Measurements from ENCODE around the gene PJA2. TPM values are rescaled to one million over a fixed set of nuclear protein-coding genes. Genes with fewer than 3 reads are reported as not detected.

PJA2 gene
- total RNA-seq, 4 donors from 2014 or later: 28.8 to 75.5 (median 51.4) TPM

- no peaks in the 10 kb centered on the region for H3K4me1 ChIP-seq
- H3K36me3 ChIP-seq: no peaks in the 10 kb centered on the region
- no peak overlapping the region for H3K4me3 ChIP-seq
- TF ChIP-seq CTCF (IDR thresholded peaks at IDR 0.05): no peak
- TF ChIP-seq POLR2A (IDR thresholded peaks at IDR 0.05): no peak
- intact Hi-C loops (cut with DNase I): no loop called here
- H3K27me3 ChIP-seq: no peaks in the 10 kb centered on the region
- no peak overlapping the region for H3K27ac ChIP-seq
- no peak for DNase-seq
- no peaks in the 10 kb centered on the region for H3K9me3 ChIP-seq
- 70 to 74% methylated on average over 3 to 5 of the region's 5 CpGs for WGBS, 2 donors
Measured at GRCh38 chr5:109309326-109310063, 100.3 kb downstream of the PJA2 start.

- H3K27ac ChIP-seq: no peak overlapping the region
- H3K36me3 ChIP-seq: no peaks in the 10 kb centered on the region
- DNase-seq: no peak
- H3K27me3 ChIP-seq: no peaks in the 10 kb centered on the region
- H3K4me1 ChIP-seq: no peaks in the 10 kb centered on the region
- 88 to 91% methylated on average over 3 of the region's 3 CpGs for whole genome bisulfite sequencing, 2 donors
- H3K9me3 ChIP-seq: no peaks in the 10 kb centered on the region
- no peak for TF ChIP-seq POLR2A (IDR thresholded peaks at IDR 0.05)
- TF ChIP-seq CTCF (IDR thresholded peaks at IDR 0.05): no peak
- H3K4me3 ChIP-seq: no peak overlapping the region
- intact Hi-C loops (cut with DNase I): no loop called here
Measured at GRCh38 chr5:109307951-109308350, 101.8 kb downstream of the PJA2 start.

GRCh38 chr5:109307456-109307855 is 102.3 kb downstream of the PJA2 start:
- H3K27me3 ChIP-seq: no peaks in the 10 kb centered on the region
- TF ChIP-seq POLR2A (IDR thresholded peaks at IDR 0.05) (no peak), CTCF (IDR thresholded peaks at IDR 0.05) (no peak)
- no peaks in the 10 kb centered on the region for H3K4me1 ChIP-seq
- no peaks in the 10 kb centered on the region for H3K9me3 ChIP-seq
- H3K36me3 ChIP-seq: no peaks in the 10 kb centered on the region
- DNase-seq: no peak
- H3K27ac ChIP-seq: no peak overlapping the region
- 86 to 88% methylated on average over 4 of the region's 4 CpGs for WGBS, 2 donors
- intact Hi-C loops (cut with DNase I): no loop called here
- H3K4me3 ChIP-seq: no peak overlapping the region

GRCh38 chr5:109305352-109305751 is 104.4 kb downstream of the PJA2 start:
- no peaks in the 10 kb centered on the region for H3K27me3 ChIP-seq
- no peaks in the 10 kb centered on the region for H3K4me1 ChIP-seq
- WGBS, 2 donors: 79 to 89% methylated on average over 2 of the region's 2 CpGs
- no peak for TF ChIP-seq POLR2A (IDR thresholded peaks at IDR 0.05)
- TF ChIP-seq CTCF (IDR thresholded peaks at IDR 0.05): no peak
- no peaks in the 10 kb centered on the region for H3K9me3 ChIP-seq
- DNase-seq: no peak
- H3K36me3 ChIP-seq: no peaks in the 10 kb centered on the region
- no peak overlapping the region for H3K27ac ChIP-seq
- intact Hi-C loops (cut with DNase I): no loop called here
- H3K4me3 ChIP-seq: no peak overlapping the region

GRCh38 chr5:109304309-109304708 is 105.5 kb downstream of the PJA2 start:
- DNase-seq: no peak
- H3K4me3 ChIP-seq: no peak overlapping the region
- intact Hi-C loops (cut with DNase I): no loop called here
- no peak for TF ChIP-seq CTCF (IDR thresholded peaks at IDR 0.05)
- TF ChIP-seq POLR2A (IDR thresholded peaks at IDR 0.05): no peak
- H3K4me1 ChIP-seq: no peaks in the 10 kb centered on the region
- H3K27ac ChIP-seq: no peak overlapping the region
- H3K36me3 ChIP-seq: no peaks in the 10 kb centered on the region
- H3K9me3 ChIP-seq: no peaks in the 10 kb centered on the region
- no peaks in the 10 kb centered on the region for H3K27me3 ChIP-seq
